IMR-90 (cell line): ENCODE measurements around the gene ATP5PO. TPM values are rescaled to one million over a fixed set of nuclear protein-coding genes. Genes with fewer than 3 reads are reported as not detected.
"Not testable (repeated sequence)": the region's sequence is repeated elsewhere in the genome, so short reads cannot be mapped to it uniquely, and the experiment has no call there.

Experiments
- ATAC-seq: fragments of 200-7000 bp; cut with Tn5 transposase; 2 replicates; pipeline ENCODE4 v1.9.1; 2020; ENCODE audit warnings: low read depth, mild to moderate bottlenecking, moderate library complexity
- BruUV-seq: library from RNA; stranded (reverse); fragments of 400-500 nt; replicated peaks from 2 replicates; lab custom pipeline; 2021; lab: Mats Ljungman, UMichigan
- CTCF ChIA-PET: fragments of 300-600 bp; formaldehyde crosslinking; extraction: SDS; loops from one replicate; lab custom pipeline; 2021; ENCODE audit warnings: antibody characterized with exemption; lab: Yijun Ruan, JAX
- POLR2A ChIA-PET: fragments of 300-600 bp; sonication (Branson Sonifier 250); formaldehyde crosslinking; loops from one replicate; lab custom pipeline; 2022; ENCODE audit warnings: antibody characterized with exemption; ENCODE audit not compliant: unreplicated experiment; lab: Charles Lee
- DNase-seq: peaks from one replicate; pipeline ENCODE4 v3.0.0; 2013
- H2AFZ ChIP-seq: replicated peaks from 2 replicates; pipeline ENCODE3; 2013; ENCODE audit warnings: low read length, mild to moderate bottlenecking; ENCODE audit not compliant: poor library complexity
- H2AK5ac ChIP-seq: 2 replicates; pipeline ENCODE4 v1.6.1; 2013; ENCODE audit warnings: low read depth, low read length, inconsistent platforms
- H2AK9ac ChIP-seq: replicated peaks from 2 replicates; pipeline ENCODE3; 2013; ENCODE audit warnings: mild to moderate bottlenecking, low read depth, low read length, moderate library complexity; ENCODE audit not compliant: poor library complexity
- H2BK120ac ChIP-seq: 2 replicates; pipeline ENCODE4 v1.6.1; 2013; ENCODE audit warnings: low read depth, low read length, inconsistent platforms
- H2BK15ac ChIP-seq: 3 replicates; pipeline ENCODE4 v1.6.1; 2013; ENCODE audit warnings: low read depth, low read length, inconsistent platforms
- H2BK20ac ChIP-seq: 2 replicates; pipeline ENCODE4 v1.6.1; 2013; ENCODE audit warnings: low read depth, mild to moderate bottlenecking, inconsistent platforms, low read length, moderate library complexity
- H2BK5ac ChIP-seq: 2 replicates; pipeline ENCODE4 v1.6.1; 2013; ENCODE audit warnings: mild to moderate bottlenecking, low read depth, low read length, inconsistent platforms; ENCODE audit not compliant: poor library complexity, severe bottlenecking
- H3K14ac ChIP-seq: replicated peaks from 2 replicates; pipeline ENCODE4 v1.6.1; 2013; ENCODE audit warnings: low read depth, low read length, inconsistent platforms
- H3K18ac ChIP-seq: 2 replicates; pipeline ENCODE4 v1.6.1; 2013; ENCODE audit warnings: low read depth, low read length, control low read depth
- H3K23ac ChIP-seq: 2 replicates; pipeline ENCODE4 v1.6.1; 2013; ENCODE audit warnings: low read depth, low read length, inconsistent platforms
- H3K27ac ChIP-seq: 2 replicates; pipeline ENCODE4 v1.5.1; 2013; ENCODE audit warnings: mild to moderate bottlenecking, control low read depth, low read length; ENCODE audit not compliant: insufficient read depth
- H3K27me3 ChIP-seq: 2 replicates; pipeline ENCODE4 v1.6.1; 2013; ENCODE audit warnings: low read length; ENCODE audit not compliant: control insufficient read depth, insufficient read depth
- H3K36me3 ChIP-seq: 2 replicates; pipeline ENCODE4 v1.6.1; 2013; ENCODE audit warnings: low read length, mixed read lengths; ENCODE audit not compliant: control insufficient read depth, insufficient read depth
- H3K4ac ChIP-seq: 2 replicates; pipeline ENCODE4 v1.6.1; 2013; ENCODE audit warnings: low read depth, low read length, inconsistent platforms
- H3K4me1 ChIP-seq: 2 replicates; pipeline ENCODE4 v1.6.1; 2013; ENCODE audit warnings: low read length, mixed read lengths; ENCODE audit not compliant: control insufficient read depth, insufficient read depth
- H3K4me2 ChIP-seq: 2 replicates; pipeline ENCODE4 v1.6.1; 2013; ENCODE audit warnings: low read depth, mild to moderate bottlenecking, control low read depth, low read length, moderate library complexity
- H3K4me3 ChIP-seq: 2 replicates; pipeline ENCODE4 v1.5.1; 2013; ENCODE audit warnings: low read depth, mild to moderate bottlenecking, control low read depth, low read length, moderate library complexity; ENCODE audit not compliant: insufficient read depth
- H3K56ac ChIP-seq: 2 replicates; pipeline ENCODE4 v1.6.1; 2013; ENCODE audit warnings: low read length, inconsistent platforms; ENCODE audit not compliant: insufficient read depth; ENCODE audit errors: extremely low read depth
- H3K79me1 ChIP-seq, 2 experiments: 2 replicates each; pipeline ENCODE4 v1.6.1; 2013; ENCODE audit warnings: low read length in 2 of 2, inconsistent platforms in 1 of 2, low read depth in 1 of 2
- H3K9ac ChIP-seq: 2 replicates; pipeline ENCODE4 v1.6.1; 2013; ENCODE audit warnings: low read depth, low read length, control low read depth
- H3K9me1 ChIP-seq: 2 replicates; pipeline ENCODE4 v1.6.1; 2013; ENCODE audit warnings: low read length, inconsistent platforms; ENCODE audit not compliant: insufficient read depth
- H3K9me3 ChIP-seq: 2 replicates; pipeline ENCODE4 v1.6.1; 2013; ENCODE audit warnings: low read length; ENCODE audit not compliant: control insufficient read depth, insufficient read depth
- H4K20me1 ChIP-seq: 2 replicates; pipeline ENCODE4 v1.6.1; 2013; ENCODE audit warnings: low read length, inconsistent platforms; ENCODE audit not compliant: insufficient read depth
- H4K5ac ChIP-seq: 2 replicates; pipeline ENCODE4 v1.6.1; 2013; ENCODE audit warnings: mild to moderate bottlenecking, low read depth, low read length, control low read depth
- H4K8ac ChIP-seq, 2 experiments: 2 replicates each; pipeline ENCODE4 v1.6.1; 2013; ENCODE audit warnings: low read depth in 2 of 2, low read length in 2 of 2, control low read depth in 1 of 2, inconsistent platforms in 1 of 2
- H4K91ac ChIP-seq: 2 replicates; pipeline ENCODE4 v1.6.1; 2013; ENCODE audit warnings: low read depth, low read length, inconsistent platforms; ENCODE audit not compliant: insufficient read depth
- MXI1 ChIP-seq: IDR thresholded peaks from 2 replicates; pipeline ENCODE4 v1.6.1; 2012; ENCODE audit warnings: low read depth, mild to moderate bottlenecking, low read length, moderate library complexity, borderline replicate concordance
- POLR2A ChIP-seq: IDR thresholded peaks from 2 replicates; pipeline ENCODE4 v1.6.1; 2012; ENCODE audit warnings: mild to moderate bottlenecking, low read depth, low read length
- RFX5 ChIP-seq: IDR thresholded peaks from 2 replicates; pipeline ENCODE4 v1.8.0; 2012; ENCODE audit warnings: low read depth, mild to moderate bottlenecking, low read length, moderate library complexity
- WGBS, 2 experiments: methylation state at CpG; one replicate each; pipeline versions ENCODE4 v1.1.5 to v1.1.7; 2013; ENCODE audit warnings: missing lambda C conversion rate in 2 of 2; ENCODE audit not compliant: insufficient read length in 1 of 2; ENCODE audit errors: extremely low coverage in 2 of 2; 5-methylcytosine and 5-hydroxymethylcytosine counted together
- dilution Hi-C: fragments of 300-500 bp; cut with HindIII; formaldehyde crosslinking; loops from one replicate; pipeline ENCODE4 v1.14.3; 2018; ENCODE audit warnings: low sequenced_read_pairs; ENCODE audit not compliant: unreplicated experiment
- in situ Hi-C: fragments of 300-500 bp; cut with MboI; formaldehyde crosslinking; loops from 3 replicates; pipeline ENCODE4 v1.14.3; 2019; ENCODE audit warnings: low sequenced_read_pairs, inconsistent platforms, mixed read lengths
- intact Hi-C: fragments of 100-400 bp; cut with micrococcal nuclease; formaldehyde crosslinking; loops from 2 replicates; pipeline ENCODE4 v1.10.0; 2022
- polyA plus RNA-seq, 3 experiments: library from polyadenylated mRNA; depleted of rRNA; stranded (reverse); fragments of >200 nt; gene quantifications; 2 replicates each; pipeline ENCODE4 v1.2.3, GENCODE V29; 2012; ENCODE audit warnings: low replicate concordance in 1 of 3
- total RNA-seq: library from RNA; depleted of rRNA; stranded (reverse); fragments of >200 nt; gene quantifications from 2 replicates; pipeline ENCODE4 v1.2.3, GENCODE V29; 2012
- TF ChIP-seq, protein P1 (sequence below): conservative IDR thresholded peaks from 2 replicates; pipeline ENCODE4 v1.5.1; 2012; ENCODE audit warnings: mild to moderate bottlenecking, low read depth, low read length, improper control_type of control experiment

Gene ATP5PO
- total and polyA plus RNA-seq, 2 of the 4 experiments (the other 2 are of a cell fraction): 237 to 250 TPM

- Histone ChIP-seq H3K27ac (no peak overlapping the region), H3K4me3 (no peak overlapping the region), H3K4ac (no peak overlapping the region), H2BK5ac (no peak overlapping the region), H3K27me3 (peaks cover 7% of the 10 kb centered on the region), H4K5ac (no peak overlapping the region), H4K20me1 (no peaks in the 10 kb centered on the region), H4K91ac (no peak overlapping the region), H3K56ac (no peak overlapping the region), H3K23ac (no peak overlapping the region), H2BK20ac (no peak overlapping the region), H3K36me3 (no peaks in the 10 kb centered on the region), H2AK9ac (no peak overlapping the region), H3K18ac (no peak overlapping the region), H3K4me1 (peaks cover 2% of the 10 kb centered on the region; the same call in 1 of the 2 replicates), H4K8ac (no peak overlapping the region), H3K79me1 (no peaks in the 10 kb centered on the region), H2BK15ac (no peak overlapping the region), H3K14ac (no peak overlapping the region), H2AK5ac (no peak overlapping the region), H2AFZ (no peak overlapping the region), H2BK120ac (no peak overlapping the region), H3K9ac (no peak overlapping the region), H3K9me3 (no peaks in the 10 kb centered on the region), H3K9me1 (no peaks in the 10 kb centered on the region), H3K4me2 (no peak overlapping the region)
- TF ChIP-seq RFX5 (no peak), MXI1 (no peak), POLR2A (no peak)
- TF ChIP-seq, protein P1, sequence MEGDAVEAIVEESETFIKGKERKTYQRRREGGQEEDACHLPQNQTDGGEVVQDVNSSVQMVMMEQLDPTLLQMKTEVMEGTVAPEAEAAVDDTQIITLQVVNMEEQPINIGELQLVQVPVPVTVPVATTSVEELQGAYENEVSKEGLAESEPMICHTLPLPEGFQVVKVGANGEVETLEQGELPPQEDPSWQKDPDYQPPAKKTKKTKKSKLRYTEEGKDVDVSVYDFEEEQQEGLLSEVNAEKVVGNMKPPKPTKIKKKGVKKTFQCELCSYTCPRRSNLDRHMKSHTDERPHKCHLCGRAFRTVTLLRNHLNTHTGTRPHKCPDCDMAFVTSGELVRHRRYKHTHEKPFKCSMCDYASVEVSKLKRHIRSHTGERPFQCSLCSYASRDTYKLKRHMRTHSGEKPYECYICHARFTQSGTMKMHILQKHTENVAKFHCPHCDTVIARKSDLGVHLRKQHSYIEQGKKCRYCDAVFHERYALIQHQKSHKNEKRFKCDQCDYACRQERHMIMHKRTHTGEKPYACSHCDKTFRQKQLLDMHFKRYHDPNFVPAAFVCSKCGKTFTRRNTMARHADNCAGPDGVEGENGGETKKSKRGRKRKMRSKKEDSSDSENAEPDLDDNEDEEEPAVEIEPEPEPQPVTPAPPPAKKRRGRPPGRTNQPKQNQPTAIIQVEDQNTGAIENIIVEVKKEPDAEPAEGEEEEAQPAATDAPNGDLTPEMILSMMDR: no peak
- ChIA-PET CTCF (no interaction called here), POLR2A (no interaction called here)
- dilution Hi-C loops (no loop called here), in situ Hi-C loops (no loop called here), intact Hi-C loops (no loop called here)
- DNase-seq (no peak), ATAC-seq (no peak)
- no TSS peak for BruUV-seq
- WGBS, 2 experiments: no CpG with 5 or more reads among the region's 1 CpG
These were observed 51.5 kb downstream of the ATP5PO start for GRCh38 chr21:33864150-33864549.

DNA sequence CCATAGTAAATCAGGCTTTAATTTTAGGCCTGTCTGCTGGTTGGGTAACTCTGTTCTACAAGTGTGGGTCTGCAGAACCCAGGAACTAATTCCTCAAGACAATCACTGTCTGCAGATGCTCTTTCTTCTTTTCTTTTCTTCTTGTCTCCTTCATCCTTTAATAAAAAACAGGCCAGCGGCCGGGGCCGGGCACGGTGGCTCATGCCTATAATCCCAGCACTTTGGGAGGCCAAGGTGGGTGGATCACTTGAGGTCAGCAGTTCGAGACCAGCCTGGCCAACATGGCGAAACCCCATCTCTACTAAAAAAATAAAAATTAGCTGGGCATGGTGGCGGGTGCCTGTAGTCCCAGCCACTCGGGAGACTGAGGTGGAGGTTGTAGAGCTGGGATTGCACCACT lies 52.4 kb downstream of the ATP5PO start:
- WGBS, 2 experiments: no CpG with 5 or more reads among the region's 8 CpGs
- in situ Hi-C loops, H3K79me1 ChIP-seq, H3K56ac ChIP-seq, H3K9me1 ChIP-seq, intact Hi-C loops, H4K20me1 ChIP-seq, H3K18ac ChIP-seq, DNase-seq, H3K4me3 ChIP-seq, H2AK9ac ChIP-seq, H3K36me3 ChIP-seq, H4K8ac ChIP-seq, H2BK5ac ChIP-seq, H2BK20ac ChIP-seq, H2BK15ac ChIP-seq, H2BK120ac ChIP-seq, H4K91ac ChIP-seq, H3K9me3 ChIP-seq, BruUV-seq, H3K14ac ChIP-seq, H3K27ac ChIP-seq, H2AFZ ChIP-seq, H2AK5ac ChIP-seq, H3K4me1 ChIP-seq, CTCF ChIA-PET, POLR2A ChIA-PET, dilution Hi-C loops, H3K4me2 ChIP-seq, H3K23ac ChIP-seq, H3K4ac ChIP-seq, H4K5ac ChIP-seq, ATAC-seq, H3K9ac ChIP-seq: not testable (repeated sequence)
- peaks cover 11% of the 10 kb centered on the region for H3K27me3 ChIP-seq
